ENCODE measurements around the gene RBX1.

DNA sequence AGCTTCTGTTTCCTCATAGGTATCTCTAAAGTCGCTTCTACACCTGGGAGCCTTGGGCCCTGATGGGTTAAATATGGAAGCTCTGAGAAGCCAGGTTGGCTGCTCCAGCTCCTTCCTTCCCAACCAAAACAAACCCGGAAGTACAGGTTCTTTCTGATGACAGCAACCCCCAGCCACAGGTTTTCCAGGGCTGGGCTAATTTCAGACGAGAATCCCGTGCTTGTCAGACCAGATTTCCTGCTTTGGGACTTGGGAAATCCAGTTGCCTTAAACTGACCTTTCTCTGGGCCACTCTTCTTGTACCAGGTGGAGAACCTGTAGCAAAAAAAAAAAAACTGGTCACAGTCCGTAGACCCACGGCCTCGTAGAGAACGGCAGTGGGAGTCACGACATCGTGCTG lies 51.9 kb downstream of the RBX1 start:
- no peak for TF ChIP-seq BCL11A (tag by site-specific recombination; IDR thresholded peaks at IDR 0.05; ENCODE audit: low read depth)
- no peak for TF ChIP-seq ZNF585B (tag by site-specific recombination; IDR thresholded peaks at IDR 0.05)

Measured in HEK293 (cell line).